GM23338 (cell line): ENCODE measurements around the gene ING3. TPM values are rescaled to one million over a fixed set of nuclear protein-coding genes. Genes with fewer than 3 reads are reported as not detected.

Experiments
- ATAC-seq: fragments of 200-7000 bp; cut with Tn5 transposase; 3 replicates; pipeline ENCODE4 v1.9.1; 2020
- DNase-seq: peaks from one replicate; pipeline ENCODE4 v3.0.0-alpha.2; 2015; ENCODE audit warnings: low spot score
- H2AFZ ChIP-seq: fragments of 200-600 bp; sonication (generic); 2 replicates; pipeline ENCODE4 v1.8.0; 2016; ENCODE audit warnings: antibody characterized with exemption, mild to moderate bottlenecking, moderate library complexity
- H3F3A ChIP-seq: fragments of 200-600 bp; sonication (generic); replicated peaks from 2 replicates; pipeline ENCODE4 v1.8.0; 2017; ENCODE audit warnings: antibody characterized with exemption, mixed run types, low read depth
- H3K27ac ChIP-seq: fragments of 200-600 bp; sonication (generic); 2 replicates; pipeline ENCODE4 v1.6.1; 2016; ENCODE audit warnings: low read depth
- H3K27me3 ChIP-seq: fragments of 200-600 bp; sonication (generic); 2 replicates; pipeline ENCODE4 v1.8.0; 2016; ENCODE audit warnings: mild to moderate bottlenecking, mixed run types, moderate library complexity; ENCODE audit not compliant: insufficient read depth
- H3K36me3 ChIP-seq: fragments of 200-600 bp; sonication (generic); 2 replicates; pipeline ENCODE4 v1.8.0; 2016; ENCODE audit warnings: mild to moderate bottlenecking; ENCODE audit not compliant: insufficient read depth
- H3K4me1 ChIP-seq: fragments of 200-600 bp; sonication (generic); 2 replicates; pipeline ENCODE4 v1.8.0; 2016; ENCODE audit warnings: mild to moderate bottlenecking, moderate library complexity; ENCODE audit not compliant: insufficient read depth
- H3K4me2 ChIP-seq: fragments of 200-600 bp; sonication (generic); 2 replicates; pipeline ENCODE4 v1.7.1; 2017; ENCODE audit warnings: mixed run types
- H3K4me3 ChIP-seq: fragments of 200-600 bp; sonication (generic); 2 replicates; pipeline ENCODE4 v1.6.1; 2016; ENCODE audit warnings: mixed run types
- H3K79me2 ChIP-seq: fragments of 200-600 bp; sonication (generic); replicated peaks from 2 replicates; pipeline ENCODE4 v1.8.0; 2017; ENCODE audit warnings: mild to moderate bottlenecking; ENCODE audit not compliant: insufficient read depth
- H3K9me2 ChIP-seq: fragments of 200-600 bp; sonication (generic); 2 replicates; pipeline ENCODE4 v1.8.0; 2017; ENCODE audit not compliant: insufficient read depth
- H4K20me1 ChIP-seq: fragments of 200-600 bp; sonication (generic); replicated peaks from 2 replicates; pipeline ENCODE4 v1.8.0; 2017; ENCODE audit warnings: mild to moderate bottlenecking; ENCODE audit not compliant: insufficient read depth
- H3K27ac Mint-ChIP-seq: 2 replicates; pipeline ENCODE4 v1.8.0; 2020; ENCODE audit warnings: inconsistent platforms, mild to moderate bottlenecking, moderate library complexity, mixed read lengths
- H3K27me3 Mint-ChIP-seq: 3 replicates; pipeline ENCODE4 v1.8.0; 2022; ENCODE audit warnings: low read depth, mild to moderate bottlenecking, moderate library complexity, mixed read lengths, inconsistent platforms; ENCODE audit not compliant: insufficient read depth, poor library complexity
- H3K36me3 Mint-ChIP-seq: 3 replicates; pipeline ENCODE4 v1.8.0; 2021; ENCODE audit warnings: low read depth, mild to moderate bottlenecking, inconsistent platforms, moderate library complexity, mixed read lengths
- H3K4me1 Mint-ChIP-seq: 3 replicates; pipeline ENCODE4 v1.8.0; 2020; ENCODE audit warnings: mild to moderate bottlenecking, inconsistent platforms, mixed read lengths
- H3K4me3 Mint-ChIP-seq: 3 replicates; pipeline ENCODE4 v1.8.0; 2021; ENCODE audit warnings: moderate library complexity, mild to moderate bottlenecking, inconsistent platforms, mixed read lengths
- H3K9me3 Mint-ChIP-seq: 3 replicates; pipeline ENCODE4 v1.8.0; 2020; ENCODE audit warnings: moderate library complexity, mild to moderate bottlenecking, inconsistent platforms, mixed read lengths
- EZH2 ChIP-seq: fragments of 200-600 bp; sonication (generic); IDR thresholded peaks from one replicate; pipeline ENCODE4 v1.8.0; 2017; ENCODE audit warnings: antibody characterized with exemption, mild to moderate bottlenecking, low read depth; ENCODE audit not compliant: unreplicated experiment
- EZH2phosphoT487 ChIP-seq: fragments of 200-600 bp; sonication (generic); IDR thresholded peaks from one replicate; pipeline ENCODE4 v1.8.1; 2018; ENCODE audit warnings: antibody characterized with exemption; ENCODE audit not compliant: unreplicated experiment
- NANOG ChIP-seq: IDR thresholded peaks from 2 replicates; pipeline ENCODE4 v1.6.1; 2016; ENCODE audit warnings: antibody characterized with exemption, borderline replicate concordance
- POLR2AphosphoS5 ChIP-seq: IDR thresholded peaks from 2 replicates; pipeline ENCODE4 v1.6.1; 2016; ENCODE audit warnings: antibody characterized with exemption, low read depth
- STAT1 ChIP-seq: IDR thresholded peaks from one replicate; pipeline ENCODE4 v1.6.1; 2016; ENCODE audit warnings: antibody characterized with exemption; ENCODE audit not compliant: unreplicated experiment
- ZNF331 ChIP-seq: fragments of 250-450 bp; sonication (Bioruptor Pico); IDR thresholded peaks from 2 replicates; pipeline ENCODE4 v1.5.0; 2020; ENCODE audit warnings: low read depth, mild to moderate bottlenecking, moderate library complexity
- polyA plus RNA-seq: library from polyadenylated mRNA; unstranded; fragments of >200 nt; fragmentation: Nextera tagmentation; extraction: Ambion mirVana; gene quantifications from 2 replicates; pipeline ENCODE4 v1.2.1, GENCODE V29; 2016
- total RNA-seq: library from RNA; depleted of rRNA; stranded (reverse); fragments of >200 nt; shearing (Covaris generic); gene quantifications from 2 replicates; pipeline ENCODE4 v1.2.3, GENCODE V29; 2014
- TF ChIP-seq, protein P1 (sequence below): fragments of 250-450 bp; sonication (Bioruptor Pico); IDR thresholded peaks from 2 replicates; pipeline ENCODE4 v1.5.0; 2020; ENCODE audit warnings: mild to moderate bottlenecking, moderate library complexity
- TF ChIP-seq, protein P2 (sequence below): IDR thresholded peaks from one replicate; pipeline ENCODE4 v1.6.1; 2018; ENCODE audit warnings: antibody characterized with exemption; ENCODE audit not compliant: unreplicated experiment

Gene ING3
- total and polyA plus RNA-seq, 2 experiments from 2014 or later = 17.8 to 26.2 TPM

DNA sequence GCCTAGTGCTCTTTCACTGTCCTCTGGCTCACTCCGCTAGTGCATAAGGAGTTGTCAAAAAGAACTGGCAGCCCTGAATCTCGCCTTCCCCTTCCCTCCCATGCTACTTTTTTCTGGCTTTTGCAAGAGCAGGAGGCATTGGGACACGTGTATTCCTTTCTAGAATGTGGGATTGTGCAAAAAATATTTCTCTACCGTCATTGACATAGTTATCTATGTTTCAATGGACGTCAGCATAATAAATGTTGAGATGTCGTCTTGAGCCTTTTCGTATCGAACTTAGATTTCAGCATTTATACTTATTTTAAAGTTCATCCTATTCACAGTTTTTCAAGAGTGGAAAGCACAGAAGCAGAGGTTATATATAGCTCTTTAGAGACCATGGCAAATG is 727 bp downstream of the ING3 start (continued):
- TF ChIP-seq, protein P1, sequence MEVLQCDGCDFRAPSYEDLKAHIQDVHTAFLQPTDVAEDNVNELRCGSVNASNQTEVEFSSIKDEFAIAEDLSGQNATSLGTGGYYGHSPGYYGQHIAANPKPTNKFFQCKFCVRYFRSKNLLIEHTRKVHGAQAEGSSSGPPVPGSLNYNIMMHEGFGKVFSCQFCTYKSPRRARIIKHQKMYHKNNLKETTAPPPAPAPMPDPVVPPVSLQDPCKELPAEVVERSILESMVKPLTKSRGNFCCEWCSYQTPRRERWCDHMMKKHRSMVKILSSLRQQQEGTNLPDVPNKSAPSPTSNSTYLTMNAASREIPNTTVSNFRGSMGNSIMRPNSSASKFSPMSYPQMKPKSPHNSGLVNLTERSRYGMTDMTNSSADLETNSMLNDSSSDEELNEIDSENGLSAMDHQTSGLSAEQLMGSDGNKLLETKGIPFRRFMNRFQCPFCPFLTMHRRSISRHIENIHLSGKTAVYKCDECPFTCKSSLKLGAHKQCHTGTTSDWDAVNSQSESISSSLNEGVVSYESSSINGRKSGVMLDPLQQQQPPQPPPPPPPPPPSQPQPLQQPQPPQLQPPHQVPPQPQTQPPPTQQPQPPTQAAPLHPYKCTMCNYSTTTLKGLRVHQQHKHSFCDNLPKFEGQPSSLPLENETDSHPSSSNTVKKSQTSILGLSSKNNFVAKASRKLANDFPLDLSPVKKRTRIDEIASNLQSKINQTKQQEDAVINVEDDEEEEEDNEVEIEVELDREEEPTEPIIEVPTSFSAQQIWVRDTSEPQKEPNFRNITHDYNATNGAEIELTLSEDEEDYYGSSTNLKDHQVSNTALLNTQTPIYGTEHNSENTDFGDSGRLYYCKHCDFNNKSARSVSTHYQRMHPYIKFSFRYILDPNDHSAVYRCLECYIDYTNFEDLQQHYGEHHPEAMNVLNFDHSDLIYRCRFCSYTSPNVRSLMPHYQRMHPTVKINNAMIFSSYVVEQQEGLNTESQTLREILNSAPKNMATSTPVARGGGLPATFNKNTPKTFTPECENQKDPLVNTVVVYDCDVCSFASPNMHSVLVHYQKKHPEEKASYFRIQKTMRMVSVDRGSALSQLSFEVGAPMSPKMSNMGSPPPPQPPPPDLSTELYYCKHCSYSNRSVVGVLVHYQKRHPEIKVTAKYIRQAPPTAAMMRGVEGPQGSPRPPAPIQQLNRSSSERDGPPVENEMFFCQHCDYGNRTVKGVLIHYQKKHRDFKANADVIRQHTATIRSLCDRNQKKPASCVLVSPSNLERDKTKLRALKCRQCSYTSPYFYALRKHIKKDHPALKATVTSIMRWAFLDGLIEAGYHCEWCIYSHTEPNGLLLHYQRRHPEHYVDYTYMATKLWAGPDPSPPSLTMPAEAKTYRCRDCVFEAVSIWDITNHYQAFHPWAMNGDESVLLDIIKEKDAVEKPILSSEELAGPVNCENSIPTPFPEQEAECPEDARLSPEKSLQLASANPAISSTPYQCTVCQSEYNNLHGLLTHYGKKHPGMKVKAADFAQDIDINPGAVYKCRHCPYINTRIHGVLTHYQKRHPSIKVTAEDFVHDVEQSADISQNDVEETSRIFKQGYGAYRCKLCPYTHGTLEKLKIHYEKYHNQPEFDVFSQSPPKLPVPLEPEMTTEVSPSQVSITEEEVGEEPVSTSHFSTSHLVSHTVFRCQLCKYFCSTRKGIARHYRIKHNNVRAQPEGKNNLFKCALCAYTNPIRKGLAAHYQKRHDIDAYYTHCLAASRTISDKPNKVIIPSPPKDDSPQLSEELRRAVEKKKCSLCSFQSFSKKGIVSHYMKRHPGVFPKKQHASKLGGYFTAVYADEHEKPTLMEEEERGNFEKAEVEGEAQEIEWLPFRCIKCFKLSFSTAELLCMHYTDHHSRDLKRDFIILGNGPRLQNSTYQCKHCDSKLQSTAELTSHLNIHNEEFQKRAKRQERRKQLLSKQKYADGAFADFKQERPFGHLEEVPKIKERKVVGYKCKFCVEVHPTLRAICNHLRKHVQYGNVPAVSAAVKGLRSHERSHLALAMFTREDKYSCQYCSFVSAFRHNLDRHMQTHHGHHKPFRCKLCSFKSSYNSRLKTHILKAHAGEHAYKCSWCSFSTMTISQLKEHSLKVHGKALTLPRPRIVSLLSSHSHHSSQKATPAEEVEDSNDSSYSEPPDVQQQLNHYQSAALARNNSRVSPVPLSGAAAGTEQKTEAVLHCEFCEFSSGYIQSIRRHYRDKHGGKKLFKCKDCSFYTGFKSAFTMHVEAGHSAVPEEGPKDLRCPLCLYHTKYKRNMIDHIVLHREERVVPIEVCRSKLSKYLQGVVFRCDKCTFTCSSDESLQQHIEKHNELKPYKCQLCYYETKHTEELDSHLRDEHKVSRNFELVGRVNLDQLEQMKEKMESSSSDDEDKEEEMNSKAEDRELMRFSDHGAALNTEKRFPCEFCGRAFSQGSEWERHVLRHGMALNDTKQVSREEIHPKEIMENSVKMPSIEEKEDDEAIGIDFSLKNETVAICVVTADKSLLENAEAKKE (CRISPR knock-in tag) = no peak
- TF ChIP-seq NANOG (no peak), ZNF331 (CRISPR knock-in tag) (no peak), EZH2 (no peak), EZH2phosphoT487 (no peak)

DNA sequence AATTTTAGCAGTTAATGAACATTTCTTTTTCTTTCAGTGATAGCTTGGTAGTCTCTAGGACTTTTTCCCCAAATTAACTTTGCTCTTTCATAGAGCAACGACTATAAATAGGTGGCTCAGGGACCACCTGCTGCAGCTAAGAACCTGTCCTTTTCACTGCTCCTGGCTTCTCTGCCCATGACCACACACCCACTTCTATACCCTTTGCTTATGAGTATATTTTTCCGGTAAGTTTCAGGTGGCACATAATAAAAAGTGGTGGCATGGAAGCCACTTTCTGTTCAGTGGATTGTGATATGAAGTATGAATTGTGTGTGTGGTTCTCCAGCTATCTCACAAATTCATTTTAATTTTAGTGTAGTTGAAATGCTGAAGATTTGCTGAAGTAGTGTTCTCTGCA is 1.2 kb downstream of the ING3 start:
- Mint-ChIP-seq H3K9me3 (no peaks in the 10 kb centered on the region), H3K4me3 (peak overlapping the region; percentile 89; the same call in 2 of the 3 replicates), H3K27me3 (peaks cover 3% of the 10 kb centered on the region), H3K4me1 (peaks cover 12% of the 10 kb centered on the region; the same call in 2 of the 3 replicates), H3K27ac (no peak overlapping the region), H3K36me3 (peaks cover 34% of the 10 kb centered on the region)
- Histone ChIP-seq H3K4me3 (peak overlapping the region; percentile 60; the same call in 1 of the 2 replicates), H3K4me2 (peak overlapping the region; percentile 83), H2AFZ (no peak overlapping the region), H3K36me3 (peaks cover 8% of the 10 kb centered on the region; the same call in 1 of the 2 replicates), H4K20me1 (no peaks in the 10 kb centered on the region; the same call in none of the 2 replicates), H3K27ac (no peak overlapping the region), H3K9me2 (no peaks in the 10 kb centered on the region), H3K4me1 (0 out of 2 replicates have a peak, but pooled peaks cover 7% of the 10 kb centered on the region), H3K79me2 (peaks cover 24% of the 10 kb centered on the region), H3F3A (no peaks in the 10 kb centered on the region), H3K27me3 (no peaks in the 10 kb centered on the region)
- DNase-seq (no peak), ATAC-seq (no peak)
- no peak for TF ChIP-seq STAT1
- TF ChIP-seq, protein P2, sequence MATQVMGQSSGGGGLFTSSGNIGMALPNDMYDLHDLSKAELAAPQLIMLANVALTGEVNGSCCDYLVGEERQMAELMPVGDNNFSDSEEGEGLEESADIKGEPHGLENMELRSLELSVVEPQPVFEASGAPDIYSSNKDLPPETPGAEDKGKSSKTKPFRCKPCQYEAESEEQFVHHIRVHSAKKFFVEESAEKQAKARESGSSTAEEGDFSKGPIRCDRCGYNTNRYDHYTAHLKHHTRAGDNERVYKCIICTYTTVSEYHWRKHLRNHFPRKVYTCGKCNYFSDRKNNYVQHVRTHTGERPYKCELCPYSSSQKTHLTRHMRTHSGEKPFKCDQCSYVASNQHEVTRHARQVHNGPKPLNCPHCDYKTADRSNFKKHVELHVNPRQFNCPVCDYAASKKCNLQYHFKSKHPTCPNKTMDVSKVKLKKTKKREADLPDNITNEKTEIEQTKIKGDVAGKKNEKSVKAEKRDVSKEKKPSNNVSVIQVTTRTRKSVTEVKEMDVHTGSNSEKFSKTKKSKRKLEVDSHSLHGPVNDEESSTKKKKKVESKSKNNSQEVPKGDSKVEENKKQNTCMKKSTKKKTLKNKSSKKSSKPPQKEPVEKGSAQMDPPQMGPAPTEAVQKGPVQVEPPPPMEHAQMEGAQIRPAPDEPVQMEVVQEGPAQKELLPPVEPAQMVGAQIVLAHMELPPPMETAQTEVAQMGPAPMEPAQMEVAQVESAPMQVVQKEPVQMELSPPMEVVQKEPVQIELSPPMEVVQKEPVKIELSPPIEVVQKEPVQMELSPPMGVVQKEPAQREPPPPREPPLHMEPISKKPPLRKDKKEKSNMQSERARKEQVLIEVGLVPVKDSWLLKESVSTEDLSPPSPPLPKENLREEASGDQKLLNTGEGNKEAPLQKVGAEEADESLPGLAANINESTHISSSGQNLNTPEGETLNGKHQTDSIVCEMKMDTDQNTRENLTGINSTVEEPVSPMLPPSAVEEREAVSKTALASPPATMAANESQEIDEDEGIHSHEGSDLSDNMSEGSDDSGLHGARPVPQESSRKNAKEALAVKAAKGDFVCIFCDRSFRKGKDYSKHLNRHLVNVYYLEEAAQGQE = no peak
- no peak for TF ChIP-seq POLR2AphosphoS5
